HUES6 (cell line): ENCODE data around the gene DBT.
"Not testable (repeated sequence)": the region's sequence is repeated elsewhere in the genome, so short reads cannot be mapped to it uniquely, and the experiment has no call there.

Experiments used
- H3K27ac ChIP-seq: 2 replicates; pipeline ENCODE4 v1.7.0; 2013; ENCODE audit warnings: low read depth, mild to moderate bottlenecking, low read length, inconsistent platforms
- H3K27me3 ChIP-seq: 2 replicates; pipeline ENCODE4 v1.6.1; 2013; ENCODE audit warnings: low read length; ENCODE audit not compliant: control insufficient read depth, insufficient read depth
- H3K36me3 ChIP-seq: 2 replicates; pipeline ENCODE4 v1.6.1; 2013; ENCODE audit warnings: low read length; ENCODE audit not compliant: control insufficient read depth, insufficient read depth
- H3K4me1 ChIP-seq: 2 replicates; pipeline ENCODE4 v1.6.1; 2013; ENCODE audit warnings: low read length; ENCODE audit not compliant: control insufficient read depth, insufficient read depth
- H3K4me3 ChIP-seq: 2 replicates; pipeline ENCODE4 v1.5.1; 2013; ENCODE audit warnings: low read depth, low read length
- H3K9ac ChIP-seq: one replicate; pipeline ENCODE4 v1.6.1; 2013; ENCODE audit warnings: mild to moderate bottlenecking, low read length
- H3K9me3 ChIP-seq: 2 replicates; pipeline ENCODE4 v1.6.1; 2013; ENCODE audit warnings: low read depth, low read length; ENCODE audit not compliant: control insufficient read depth, insufficient read depth

DBT gene

DNA sequence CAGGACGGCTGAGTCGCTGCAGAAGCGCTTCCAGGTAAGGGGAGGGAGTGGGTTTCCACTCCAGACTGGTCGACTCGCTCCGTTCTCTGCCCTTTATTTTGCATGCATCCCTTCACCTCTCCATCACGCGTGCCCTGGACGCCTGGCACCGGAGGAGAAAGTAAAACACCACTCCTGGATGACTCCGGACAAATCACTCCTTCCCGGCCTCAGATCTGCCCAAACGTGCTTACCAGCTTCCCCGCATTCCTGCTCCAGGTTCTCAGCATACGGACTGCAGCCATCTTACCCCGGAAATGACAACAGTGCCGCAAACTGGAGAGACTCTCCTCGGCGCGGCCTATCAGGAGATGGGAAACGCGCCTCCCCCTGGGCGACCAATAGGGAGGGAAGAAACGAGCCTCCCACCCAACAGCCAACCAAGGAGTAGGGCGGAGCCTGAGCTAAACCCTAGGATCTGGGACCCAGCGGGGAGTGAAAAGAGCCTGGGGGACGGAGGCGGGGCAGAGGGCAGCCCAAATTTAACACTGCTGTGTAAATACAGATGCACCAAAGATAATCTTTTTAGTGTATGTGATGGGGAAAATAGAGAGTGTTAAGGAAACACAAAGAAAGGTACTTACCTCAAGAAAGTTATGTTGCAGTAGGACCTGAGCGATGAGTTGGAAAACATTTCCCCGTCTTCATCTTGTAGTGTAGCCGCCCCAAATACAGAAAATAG lies at the start of gene DBT:
TSS of gene DBT (minus strand) at position 298 of the 721 bp plus-strand sequence. CDS start at position 284, 14 bp downstream.
- Histone ChIP-seq H3K9me3 (no peaks in the 10 kb centered on the region), H3K9ac (peak within 1 kb of the TSS; percentile 96), H3K4me1 (peaks cover 19% of the 10 kb centered on the region), H3K27me3 (no peaks in the 10 kb centered on the region), H3K4me3 (peak within 1 kb of the TSS; percentile 95), H3K27ac (peak within 1 kb of the TSS; percentile 77), H3K36me3 (peaks cover 5% of the 10 kb centered on the region)

DNA sequence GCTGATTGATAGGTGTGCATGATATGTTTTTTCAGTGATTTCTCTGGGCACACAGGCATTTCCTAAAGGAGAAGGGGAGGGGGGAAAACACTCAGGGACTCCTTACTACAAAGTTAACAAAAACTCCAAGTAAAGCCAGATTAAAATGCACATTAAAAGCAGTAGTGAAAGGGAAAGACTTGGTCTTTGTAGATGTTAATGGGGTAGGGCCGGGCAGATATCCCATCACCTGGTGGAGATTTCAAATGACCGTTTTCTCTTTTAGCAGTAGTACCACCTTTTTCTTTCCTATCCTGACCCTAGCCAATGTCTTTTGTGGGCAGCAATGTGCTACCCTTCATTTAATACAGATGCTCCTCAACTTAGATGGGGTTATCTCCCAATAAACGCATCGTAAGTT lies 48.9 kb upstream of the DBT start:
- H3K27me3 ChIP-seq: no peaks in the 10 kb centered on the region
- H3K4me1 ChIP-seq: peaks cover 15% of the 10 kb centered on the region
- 0 out of 2 replicates have a peak, but pooled peaks cover 2% of the 10 kb centered on the region for H3K9me3 ChIP-seq
- no peaks in the 10 kb centered on the region for H3K36me3 ChIP-seq
- H3K27ac ChIP-seq: no peak overlapping the region
- H3K9ac ChIP-seq: no peak overlapping the region
- H3K4me3 ChIP-seq: no peak overlapping the region

DNA sequence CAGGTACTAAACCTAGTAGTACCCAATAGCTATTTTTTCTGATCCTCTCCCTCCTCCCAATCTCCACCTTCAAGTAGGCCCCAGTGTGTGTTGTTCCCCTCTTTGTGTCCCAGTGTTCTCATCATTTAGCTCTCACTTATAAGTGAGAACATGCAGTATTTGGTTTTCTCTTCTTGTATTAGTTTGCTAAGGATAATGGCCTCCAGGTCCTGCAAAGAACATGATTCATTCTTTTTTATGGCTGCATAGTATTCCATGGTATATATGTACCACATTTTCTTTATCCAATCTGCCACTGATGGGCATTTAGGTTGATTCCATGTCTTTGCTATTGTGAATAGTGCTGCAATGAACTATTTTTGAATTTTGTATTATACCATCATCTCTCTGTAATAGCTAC lies 47.4 kb upstream of the DBT start:
- H3K27ac ChIP-seq, H3K4me3 ChIP-seq, H3K9ac ChIP-seq, H3K9me3 ChIP-seq, H3K27me3 ChIP-seq: not testable (repeated sequence)
- H3K4me1 ChIP-seq: peaks cover 15% of the 10 kb centered on the region
- peaks cover 12% of the 10 kb centered on the region for H3K36me3 ChIP-seq

DNA sequence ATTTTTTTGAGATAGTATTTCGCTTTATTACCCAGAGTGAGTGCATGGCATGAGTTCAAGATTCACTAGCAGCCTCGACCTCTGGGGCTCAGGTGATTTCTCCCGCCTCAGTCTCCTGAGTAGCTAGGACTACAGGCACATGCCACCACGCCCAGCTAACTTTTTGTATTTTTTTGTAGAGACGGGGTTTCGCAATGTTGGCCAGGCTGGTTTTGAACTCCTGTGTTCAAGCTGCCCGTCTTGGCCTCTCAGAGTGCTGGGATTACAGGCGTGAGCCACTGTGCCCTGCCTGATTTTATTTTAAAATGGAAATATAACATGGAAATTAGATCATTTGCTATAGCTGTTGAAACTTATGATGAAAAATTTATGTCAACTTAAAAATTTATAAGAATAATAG lies 46.5 kb upstream of the DBT start:
- peaks cover 15% of the 10 kb centered on the region for H3K4me1 ChIP-seq

DNA sequence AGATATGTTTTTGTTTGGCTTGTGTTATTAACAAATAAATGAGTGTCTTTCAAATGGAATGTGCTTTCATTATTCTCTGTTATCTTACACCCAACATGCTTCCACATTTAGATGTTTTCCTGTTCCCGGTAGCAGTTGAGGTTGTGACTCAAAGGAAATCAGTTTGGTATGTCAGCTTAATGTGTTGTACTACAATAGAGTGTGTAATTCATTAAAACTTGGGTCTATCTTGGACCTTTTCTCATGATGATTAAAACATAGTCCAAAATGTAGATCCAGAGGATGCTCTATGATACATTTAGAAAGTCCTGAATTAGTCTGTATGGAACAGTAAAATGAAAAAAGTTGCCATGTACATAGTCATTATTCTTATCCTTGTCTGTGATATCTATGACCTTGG lies 43.1 kb upstream of the DBT start:
- Histone ChIP-seq H3K27me3 (no peaks in the 10 kb centered on the region), H3K4me1 (0 out of 2 replicates have a peak, but pooled peaks cover 3% of the 10 kb centered on the region), H3K27ac (no peak overlapping the region), H3K36me3 (peaks cover 51% of the 10 kb centered on the region), H3K4me3 (no peak overlapping the region), H3K9ac (no peak overlapping the region), H3K9me3 (0 out of 2 replicates have a peak, but pooled peaks cover 2% of the 10 kb centered on the region)

More for the DNA sequence above, 46.5 kb upstream of the DBT start:
- Histone ChIP-seq H3K27ac (no peak overlapping the region), H3K9ac (no peak overlapping the region), H3K36me3 (peaks cover 19% of the 10 kb centered on the region), H3K4me3 (no peak overlapping the region), H3K27me3 (no peaks in the 10 kb centered on the region), H3K9me3 (0 out of 2 replicates have a peak, but pooled peaks cover 2% of the 10 kb centered on the region)

DNA sequence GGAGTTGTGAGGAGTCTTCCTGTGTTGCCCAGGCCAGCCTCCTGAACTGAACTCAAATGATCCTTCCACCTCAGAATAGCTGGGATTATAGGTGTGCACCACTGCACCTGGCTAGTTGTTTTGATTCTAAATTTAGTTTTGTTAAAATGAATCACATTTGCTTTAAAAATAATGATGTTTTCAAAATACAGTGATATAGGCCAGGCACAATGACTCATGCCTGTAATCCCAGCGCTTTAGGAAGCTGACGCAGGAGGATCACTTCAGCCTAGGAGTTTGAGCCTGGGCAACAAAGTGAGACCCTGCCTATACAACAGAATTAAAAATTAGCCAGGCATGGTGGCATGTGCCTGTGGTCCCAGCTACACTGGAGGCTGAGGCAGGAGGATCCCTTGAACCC lies 40.7 kb upstream of the DBT start:
- Histone ChIP-seq H3K9ac (no peak overlapping the region), H3K27me3 (no peaks in the 10 kb centered on the region), H3K27ac (no peak overlapping the region), H3K9me3 (no peaks in the 10 kb centered on the region), H3K36me3 (peaks cover 73% of the 10 kb centered on the region), H3K4me1 (no peaks in the 10 kb centered on the region), H3K4me3 (no peak overlapping the region)

DNA sequence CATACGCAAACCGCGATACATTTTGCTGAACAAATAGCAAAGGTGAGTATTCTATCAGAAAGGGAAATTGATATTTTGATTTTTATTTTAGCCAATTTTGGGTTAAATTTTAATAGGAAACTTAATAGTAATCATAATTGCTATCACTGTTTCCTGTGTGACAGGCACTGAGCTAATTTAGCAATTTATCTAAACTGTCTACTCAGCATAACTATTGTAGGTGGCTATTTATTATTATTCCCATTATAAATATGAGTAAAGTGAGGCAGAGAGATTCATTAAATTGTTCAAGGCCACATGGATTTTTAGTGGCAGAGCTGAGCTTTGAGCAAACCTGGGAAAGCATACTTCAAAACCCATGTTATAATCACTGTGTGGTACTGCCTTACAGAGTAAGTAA lies 37.5 kb upstream of the DBT start:
- H3K4me3 ChIP-seq: no peak overlapping the region
- no peak overlapping the region for H3K27ac ChIP-seq
- peaks cover 88% of the 10 kb centered on the region for H3K36me3 ChIP-seq
- H3K27me3 ChIP-seq: no peaks in the 10 kb centered on the region
- no peaks in the 10 kb centered on the region for H3K9me3 ChIP-seq
- no peaks in the 10 kb centered on the region for H3K4me1 ChIP-seq
- H3K9ac ChIP-seq: no peak overlapping the region

DNA sequence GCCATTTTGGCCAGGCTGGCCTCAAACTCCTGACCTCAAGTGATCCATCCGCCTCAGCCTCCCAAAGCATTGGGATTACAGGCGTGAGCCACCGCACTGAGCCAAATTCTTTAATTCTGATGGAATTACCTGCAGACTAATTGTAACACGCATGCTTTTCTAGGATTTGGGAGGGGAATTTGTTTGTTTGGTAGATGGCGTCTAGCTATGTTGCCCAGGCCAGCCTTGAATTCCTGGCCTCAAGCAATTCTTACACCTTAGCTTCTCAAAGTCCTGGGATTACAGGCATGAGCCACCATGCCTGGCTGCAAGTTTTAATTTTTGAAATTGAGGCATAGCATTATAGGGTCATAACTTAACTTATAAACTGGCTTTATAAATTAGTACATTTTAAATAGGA lies 35.0 kb upstream of the DBT start:
- Histone ChIP-seq H3K9me3 (no peaks in the 10 kb centered on the region), H3K9ac (no peak overlapping the region), H3K27ac (no peak overlapping the region), H3K36me3 (peaks cover 88% of the 10 kb centered on the region), H3K4me3 (no peak overlapping the region), H3K27me3 (no peaks in the 10 kb centered on the region), H3K4me1 (no peaks in the 10 kb centered on the region)

DNA sequence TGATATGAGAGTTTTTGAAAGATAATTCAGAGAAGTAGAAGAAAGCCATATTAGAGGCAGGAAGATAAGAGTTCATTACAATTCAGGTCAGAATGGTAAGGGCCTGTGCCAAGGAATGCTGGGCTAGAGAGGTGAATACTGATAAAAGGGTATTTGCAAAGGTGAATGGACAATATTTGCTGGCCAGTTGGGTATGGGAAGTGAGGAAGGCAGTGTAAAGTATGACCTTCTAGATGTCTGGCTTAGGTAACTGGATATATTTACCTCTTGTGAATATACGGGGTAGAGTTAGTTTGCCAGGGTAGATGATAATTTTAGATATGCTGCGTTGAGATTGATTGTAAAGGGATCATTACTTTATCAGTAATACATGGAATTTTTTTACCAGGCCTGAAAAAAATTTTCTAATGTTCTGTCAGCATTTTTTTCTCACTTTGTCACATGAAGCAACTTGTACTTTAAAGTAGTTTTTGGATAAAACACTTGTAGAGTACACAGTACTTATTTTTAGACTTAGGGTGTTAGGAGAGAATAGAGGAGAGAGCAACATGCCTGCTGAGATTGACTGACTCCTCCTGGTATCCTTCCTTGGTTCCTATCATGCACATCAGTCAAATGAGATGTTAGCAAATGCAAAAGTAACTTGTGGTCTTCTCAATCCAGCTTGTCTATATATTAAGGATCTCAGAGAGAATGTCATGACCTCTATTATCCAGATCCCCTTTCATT lies 30.5 kb upstream of the DBT start:
- Histone ChIP-seq H3K36me3 (peaks cover 91% of the 10 kb centered on the region), H3K27me3 (no peaks in the 10 kb centered on the region), H3K4me3 (no peak overlapping the region), H3K27ac (no peak overlapping the region), H3K9me3 (no peaks in the 10 kb centered on the region), H3K4me1 (no peaks in the 10 kb centered on the region), H3K9ac (no peak overlapping the region)

DNA sequence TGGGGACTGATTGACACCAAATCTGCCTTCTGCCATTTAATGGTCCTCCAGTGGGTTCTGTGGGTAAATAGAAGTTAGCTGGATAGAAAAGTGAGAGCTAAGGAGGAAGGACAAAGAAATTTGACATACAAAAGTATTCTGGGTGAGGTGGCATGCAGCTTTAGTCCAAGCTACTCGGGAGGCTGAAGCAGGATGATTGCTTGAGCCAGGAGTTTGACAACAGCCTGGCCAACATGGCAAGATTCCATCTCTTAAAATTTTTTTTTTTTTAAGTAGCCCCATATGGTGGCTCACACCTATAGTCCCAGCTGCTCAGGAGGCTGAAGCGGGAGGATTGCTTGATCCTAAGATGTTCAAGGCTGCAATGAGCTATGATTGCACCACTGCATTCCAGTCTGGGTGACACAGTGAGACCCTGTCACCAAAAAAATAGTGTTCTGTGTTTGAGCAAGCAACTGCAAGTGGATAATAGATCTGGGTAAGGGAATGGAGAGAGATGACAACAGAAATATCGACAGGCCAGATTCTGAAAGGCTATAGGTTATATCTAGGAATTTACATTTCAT lies 29.8 kb upstream of the DBT start:
- Histone ChIP-seq H3K9me3 (no peaks in the 10 kb centered on the region), H3K9ac (no peak overlapping the region), H3K27me3 (no peaks in the 10 kb centered on the region), H3K4me1 (no peaks in the 10 kb centered on the region), H3K36me3 (peaks cover 91% of the 10 kb centered on the region), H3K27ac (no peak overlapping the region), H3K4me3 (no peak overlapping the region)

DNA sequence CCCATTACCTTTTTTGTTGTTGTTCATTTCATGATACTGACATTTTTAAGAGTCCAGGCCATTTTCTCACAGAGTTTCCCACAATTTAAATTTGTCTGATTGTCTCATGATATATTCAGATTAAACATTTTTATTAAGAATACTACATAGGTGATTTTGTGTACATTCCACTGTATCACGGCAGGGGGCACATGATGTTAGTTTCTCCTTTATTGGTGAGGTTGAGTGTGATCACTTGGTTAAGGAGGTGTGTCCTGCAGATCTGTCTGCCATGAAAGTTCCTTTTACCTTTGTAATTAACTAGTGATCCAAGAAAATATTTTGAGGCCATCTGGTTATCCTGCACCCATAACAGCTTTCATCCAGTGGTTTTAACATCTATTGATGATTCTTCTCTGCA lies 28.2 kb upstream of the DBT start:
- Histone ChIP-seq H3K4me3 (no peak overlapping the region), H3K9ac (no peak overlapping the region), H3K9me3 (no peaks in the 10 kb centered on the region), H3K27ac (no peak overlapping the region), H3K4me1 (no peaks in the 10 kb centered on the region), H3K36me3 (peaks cover 95% of the 10 kb centered on the region), H3K27me3 (no peaks in the 10 kb centered on the region)
